Upper lobe of left lung (tissue), 6 donors: ENCODE measurements around the gene IRF8. TPM values are rescaled to one million over a fixed set of nuclear protein-coding genes. Genes with fewer than 3 reads are reported as not detected.
A peak's percentile ranks its signal among the peaks of the same experiment; 100 is the strongest.

ENCODE experiments used
- ATAC-seq, 2 donors: fragments of 200-7000 bp; cut with Tn5 transposase; one replicate each; pipeline ENCODE4 v1.9.1; 2022; ENCODE audit warnings: mild to moderate bottlenecking in 2 of 2, moderate library complexity in 2 of 2; ENCODE audit not compliant: low FRiP score in 2 of 2
- DNase-seq, 2 donors: peaks; one replicate each; pipeline ENCODE4 v3.0.0-alpha.2; 2019 to 2020
- H3K27ac ChIP-seq, 4 donors: fragments of 200-600 bp; sonication (generic); one replicate each; pipeline ENCODE4 v1.5.1; 2016 to 2019
- H3K27me3 ChIP-seq, 4 donors: fragments of 200-600 bp; sonication (generic); one replicate each; pipeline ENCODE4 v1.5.1; 2017 to 2019
- H3K36me3 ChIP-seq, 4 donors: fragments of 200-600 bp; sonication (generic); one replicate each; pipeline ENCODE4 v1.5.1; 2016 to 2019
- H3K4me1 ChIP-seq, 4 donors: fragments of 200-600 bp; sonication (generic); one replicate each; pipeline ENCODE4 v1.5.1; 2018 to 2019
- H3K4me3 ChIP-seq, 4 donors: fragments of 200-600 bp; sonication (generic); one replicate each; pipeline ENCODE4 v1.5.1; 2017 to 2019; ENCODE audit warnings: mild to moderate bottlenecking in 2 of 4, moderate library complexity in 1 of 4
- H3K9me3 ChIP-seq, 4 donors: fragments of 200-600 bp; sonication (generic); one replicate each; pipeline ENCODE4 v1.5.1; 2018 to 2019
- CTCF ChIP-seq, 6 experiments: fragments of 450-650 bp in 4 of 6; fragments of 200-600 bp in 2 of 6; sonication (generic) in 2 of 6; IDR thresholded peaks; one replicate each; pipeline ENCODE4 v1.5.1; 2016 to 2019; ENCODE audit warnings: antibody characterized with exemption in 6 of 6
- EP300 ChIP-seq, 4 donors: sonication (generic); formaldehyde crosslinking; IDR thresholded peaks; one replicate each; pipeline ENCODE4 v1.5.1; 2017; ENCODE audit warnings: antibody characterized with exemption in 4 of 4, control low read depth in 2 of 4
- POLR2A ChIP-seq, 4 donors: fragments of 450-650 bp; IDR thresholded peaks; one replicate each; pipeline ENCODE4 v1.5.1; 2016 to 2017; ENCODE audit warnings: antibody characterized with exemption in 4 of 4, mild to moderate bottlenecking in 2 of 4
- POLR2AphosphoS5 ChIP-seq, 2 donors: sonication (generic); formaldehyde crosslinking; IDR thresholded peaks; one replicate each; pipeline ENCODE4 v1.5.1; 2017; ENCODE audit warnings: antibody characterized with exemption in 2 of 2
- WGBS, 2 donors: methylation state at CpG; one replicate each; pipeline ENCODE4 v1.1.5; 2017 to 2018; 5-methylcytosine and 5-hydroxymethylcytosine counted together
- total RNA-seq, 6 donors: library from RNA; depleted of rRNA in 4 of 6; stranded (reverse); fragments of >200 nt in 4 of 6; gene quantifications; one replicate each; pipeline versions ENCODE4 v1.1.0 to v1.2.1, GENCODE V29; 2016 to 2021
- donor health status: DM: no; HTN: no; CAD: no; lungs with moderate emphysema.
- donor health status: DM: no; HTN: yes; CAD: no; lungs with severe emphysema.

Gene IRF8
- total RNA-seq, 6 donors from 2014 or later, result 41.5 to 141 (median 72.8) TPM

GRCh38 chr16:85947230-85948137, 48.5 kb downstream of the IRF8 start:
- H3K36me3 ChIP-seq, result no peaks in the 10 kb centered on the region
- DNase-seq, result peak in 1 of 2 donors; percentile 72
- H3K27ac ChIP-seq, result no peak overlapping the region
- peaks cover 0 to 8% (median 0%) of the 10 kb centered on the region in 4 donors for H3K27me3 ChIP-seq
- peak overlapping the region in 3 of 4 donors; percentile 11 to 36 (median 13) for H3K4me3 ChIP-seq
- WGBS, 2 donors, result 52 to 64% methylated on average over 32 of the region's 32 CpGs
- TF ChIP-seq EP300 (IDR thresholded peaks at IDR 0.05), result no peak
- TF ChIP-seq CTCF (IDR thresholded peaks at IDR 0.05), result no peak
- TF ChIP-seq POLR2AphosphoS5 (IDR thresholded peaks at IDR 0.05), result no peak
- no peak for TF ChIP-seq POLR2A (IDR thresholded peaks at IDR 0.05)
- no peaks in the 10 kb centered on the region for H3K4me1 ChIP-seq
- H3K9me3 ChIP-seq, result no peaks in the 10 kb centered on the region
- no peak for ATAC-seq

- ATAC-seq (peak in 1 of 2 donors; percentile 22), DNase-seq (peak in 1 of 2 donors; percentile 68)
- TF ChIP-seq POLR2A (IDR thresholded peaks at IDR 0.05), result no peak
- TF ChIP-seq POLR2AphosphoS5 (IDR thresholded peaks at IDR 0.05), result no peak
- TF ChIP-seq EP300 (IDR thresholded peaks at IDR 0.05), result no peak
- TF ChIP-seq CTCF (IDR thresholded peaks at IDR 0.05), result no peak
- Histone ChIP-seq H3K27ac (no peak overlapping the region), H3K27me3 (peaks cover 0 to 8% (median 0%) of the 10 kb centered on the region in 4 donors), H3K4me3 (peak overlapping the region in 3 of 4 donors; percentile 11 to 36 (median 13)), H3K4me1 (no peaks in the 10 kb centered on the region), H3K36me3 (no peaks in the 10 kb centered on the region), H3K9me3 (no peaks in the 10 kb centered on the region)
- whole genome bisulfite sequencing, 2 donors, result 80 to 84% methylated on average over 9 to 20 of the region's 20 CpGs
Measured at GRCh38 chr16:85948138-85948509, 49.2 kb downstream of the IRF8 start.

GRCh38 chr16:85948616-85949265, 49.8 kb downstream of the IRF8 start:
- TF ChIP-seq POLR2A (IDR thresholded peaks at IDR 0.05) (no peak), CTCF (IDR thresholded peaks at IDR 0.05) (no peak), EP300 (IDR thresholded peaks at IDR 0.05) (no peak), POLR2AphosphoS5 (IDR thresholded peaks at IDR 0.05) (no peak)
- H3K4me1 ChIP-seq, result no peaks in the 10 kb centered on the region
- WGBS, 2 donors, result 76 to 79% methylated on average over 14 of the region's 14 CpGs
- DNase-seq (no peak), ATAC-seq (no peak)
- H3K36me3 ChIP-seq, result no peaks in the 10 kb centered on the region
- no peak overlapping the region for H3K4me3 ChIP-seq
- no peak overlapping the region for H3K27ac ChIP-seq
- peaks cover 0 to 8% (median 0%) of the 10 kb centered on the region in 4 donors for H3K27me3 ChIP-seq
- H3K9me3 ChIP-seq, result no peaks in the 10 kb centered on the region

GRCh38 chr16:85950136-85950918, 51.4 kb downstream of the IRF8 start:
- H3K9me3 ChIP-seq, result no peaks in the 10 kb centered on the region
- H3K36me3 ChIP-seq, result no peaks in the 10 kb centered on the region
- DNase-seq (no peak), ATAC-seq (no peak)
- TF ChIP-seq POLR2AphosphoS5 (IDR thresholded peaks at IDR 0.05) (no peak), CTCF (IDR thresholded peaks at IDR 0.05) (no peak), EP300 (IDR thresholded peaks at IDR 0.05) (no peak), POLR2A (IDR thresholded peaks at IDR 0.05) (no peak)
- H3K27ac ChIP-seq, result no peak overlapping the region
- H3K4me3 ChIP-seq, result no peak overlapping the region
- WGBS, 2 donors, result 62 to 69% methylated on average over 10 to 14 of the region's 14 CpGs
- H3K27me3 ChIP-seq, result peaks cover 0 to 8% (median 0%) of the 10 kb centered on the region in 4 donors
- H3K4me1 ChIP-seq, result no peaks in the 10 kb centered on the region
